ENCODE measurements around the gene PPP2R5A.

DNA sequence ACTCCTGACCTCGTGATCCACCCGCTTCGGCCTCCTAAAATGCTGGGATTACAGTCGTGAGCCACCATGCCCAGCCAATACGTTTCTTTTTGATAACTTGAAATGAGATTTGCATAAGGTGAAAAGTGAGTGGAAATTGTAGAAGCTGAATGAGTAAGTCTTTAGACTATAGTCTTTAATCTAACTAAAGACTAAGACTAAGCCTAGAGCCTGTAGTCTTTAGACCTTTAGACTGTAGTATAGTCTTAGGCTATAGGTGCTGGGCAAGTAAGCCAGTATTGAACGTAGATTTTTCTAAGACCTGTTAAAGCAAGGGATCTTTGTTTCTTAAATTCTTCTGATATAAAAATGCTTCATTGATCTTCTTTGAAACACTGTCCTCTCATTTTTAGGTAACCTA lies 12.1 kb downstream of the PPP2R5A start:
- no peak for TF ChIP-seq EZH2phosphoT487 (IDR thresholded peaks at IDR 0.05; ENCODE audit: borderline replicate concordance, low read depth, low read length)
- TF ChIP-seq, protein P1, sequence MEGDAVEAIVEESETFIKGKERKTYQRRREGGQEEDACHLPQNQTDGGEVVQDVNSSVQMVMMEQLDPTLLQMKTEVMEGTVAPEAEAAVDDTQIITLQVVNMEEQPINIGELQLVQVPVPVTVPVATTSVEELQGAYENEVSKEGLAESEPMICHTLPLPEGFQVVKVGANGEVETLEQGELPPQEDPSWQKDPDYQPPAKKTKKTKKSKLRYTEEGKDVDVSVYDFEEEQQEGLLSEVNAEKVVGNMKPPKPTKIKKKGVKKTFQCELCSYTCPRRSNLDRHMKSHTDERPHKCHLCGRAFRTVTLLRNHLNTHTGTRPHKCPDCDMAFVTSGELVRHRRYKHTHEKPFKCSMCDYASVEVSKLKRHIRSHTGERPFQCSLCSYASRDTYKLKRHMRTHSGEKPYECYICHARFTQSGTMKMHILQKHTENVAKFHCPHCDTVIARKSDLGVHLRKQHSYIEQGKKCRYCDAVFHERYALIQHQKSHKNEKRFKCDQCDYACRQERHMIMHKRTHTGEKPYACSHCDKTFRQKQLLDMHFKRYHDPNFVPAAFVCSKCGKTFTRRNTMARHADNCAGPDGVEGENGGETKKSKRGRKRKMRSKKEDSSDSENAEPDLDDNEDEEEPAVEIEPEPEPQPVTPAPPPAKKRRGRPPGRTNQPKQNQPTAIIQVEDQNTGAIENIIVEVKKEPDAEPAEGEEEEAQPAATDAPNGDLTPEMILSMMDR (conservative IDR thresholded peaks at IDR 0.05; ENCODE audit: low read length): no peak
